Liver (tissue), 3 donors: ENCODE results near the gene CHMP1B.

Source experiments
- EGR1 ChIP-seq, 2 donors: IDR thresholded peaks; 2 replicates each; pipeline ENCODE4 v1.6.1; 2016 to 2018; ENCODE audit warnings: antibody characterized with exemption in 2 of 2, low read depth in 2 of 2
- GABPA ChIP-seq, 2 donors: IDR thresholded peaks in 1 of 2; conservative IDR thresholded peaks in 1 of 2; 2 replicates each; pipeline ENCODE4 v1.6.1; 2016; ENCODE audit warnings: antibody characterized with exemption in 2 of 2, mild to moderate bottlenecking in 1 of 2, moderate library complexity in 1 of 2
- JUND ChIP-seq, 2 donors: IDR thresholded peaks; 2 replicates each; pipeline ENCODE4 v1.6.1; 2016; ENCODE audit warnings: antibody characterized with exemption in 2 of 2
- NR2F2 ChIP-seq: IDR thresholded peaks from 2 replicates; pipeline ENCODE4 v1.6.1; 2016; ENCODE audit warnings: antibody characterized with exemption
- RAD21 ChIP-seq, 2 donors: IDR thresholded peaks; 2 replicates each; pipeline ENCODE4 v1.6.1; 2016; ENCODE audit warnings: antibody characterized with exemption in 2 of 2, mild to moderate bottlenecking in 2 of 2
- RXRA ChIP-seq, 2 donors: IDR thresholded peaks; 2 replicates each; pipeline ENCODE4 v1.6.1; 2017 to 2018; ENCODE audit warnings: antibody characterized with exemption in 2 of 2, mild to moderate bottlenecking in 1 of 2
- SP1 ChIP-seq: IDR thresholded peaks from 2 replicates; pipeline ENCODE4 v1.6.1; 2018; ENCODE audit warnings: antibody characterized with exemption, mild to moderate bottlenecking
- TAF1 ChIP-seq: conservative IDR thresholded peaks from 2 replicates; pipeline ENCODE4 v1.6.1; 2016; ENCODE audit warnings: antibody characterized with exemption, mild to moderate bottlenecking
- TF ChIP-seq, protein P1 (sequence below): IDR thresholded peaks from 2 replicates; pipeline ENCODE4 v1.6.1; 2016; ENCODE audit warnings: antibody characterized with exemption
- TF ChIP-seq, protein P2 (sequence below): fragments of 150-350 bp; IDR thresholded peaks from 2 replicates; pipeline ENCODE4 v1.5.1; 2017; ENCODE audit warnings: improper control_type of control experiment, low read depth, low read length; ENCODE audit not compliant: missing input control
- TF ChIP-seq, protein P3 (sequence below): IDR thresholded peaks from 2 replicates; pipeline ENCODE4 v1.6.1; 2016; ENCODE audit warnings: antibody characterized with exemption, mild to moderate bottlenecking
- TF ChIP-seq, protein P4 (sequence below): IDR thresholded peaks from 2 replicates; pipeline ENCODE4 v1.6.1; 2016; ENCODE audit warnings: antibody characterized with exemption
- donor health status: healthy.
- donor health status: healthy.

DNA sequence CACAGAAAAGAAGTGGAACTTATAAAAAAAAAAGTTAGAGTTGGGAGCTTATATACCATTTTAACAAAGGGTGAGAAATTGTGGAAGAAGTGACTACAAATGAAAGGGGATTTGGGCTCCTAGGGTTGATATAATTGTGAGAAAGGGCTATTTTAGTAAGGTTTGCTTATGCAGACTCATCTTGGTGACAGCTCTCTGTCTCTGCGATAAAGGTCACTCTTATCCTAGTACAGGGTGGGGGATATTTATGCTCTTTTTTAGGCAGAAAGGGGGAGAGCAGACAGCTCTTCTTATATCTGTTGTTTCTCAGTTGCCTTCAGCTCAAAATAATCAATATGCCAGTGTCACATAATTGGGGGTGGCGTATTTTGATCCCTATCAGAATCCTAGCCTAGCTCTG is 31.3 kb upstream of the CHMP1B start:
- TF ChIP-seq, protein P1, sequence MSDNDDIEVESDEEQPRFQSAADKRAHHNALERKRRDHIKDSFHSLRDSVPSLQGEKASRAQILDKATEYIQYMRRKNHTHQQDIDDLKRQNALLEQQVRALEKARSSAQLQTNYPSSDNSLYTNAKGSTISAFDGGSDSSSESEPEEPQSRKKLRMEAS: no peak
- TF ChIP-seq GABPA (IDR thresholded peaks at IDR 0.05 in 1 of 2, conservative IDR thresholded peaks at IDR 0.05 in 1 of 2): no peak
- TF ChIP-seq, protein P2, sequence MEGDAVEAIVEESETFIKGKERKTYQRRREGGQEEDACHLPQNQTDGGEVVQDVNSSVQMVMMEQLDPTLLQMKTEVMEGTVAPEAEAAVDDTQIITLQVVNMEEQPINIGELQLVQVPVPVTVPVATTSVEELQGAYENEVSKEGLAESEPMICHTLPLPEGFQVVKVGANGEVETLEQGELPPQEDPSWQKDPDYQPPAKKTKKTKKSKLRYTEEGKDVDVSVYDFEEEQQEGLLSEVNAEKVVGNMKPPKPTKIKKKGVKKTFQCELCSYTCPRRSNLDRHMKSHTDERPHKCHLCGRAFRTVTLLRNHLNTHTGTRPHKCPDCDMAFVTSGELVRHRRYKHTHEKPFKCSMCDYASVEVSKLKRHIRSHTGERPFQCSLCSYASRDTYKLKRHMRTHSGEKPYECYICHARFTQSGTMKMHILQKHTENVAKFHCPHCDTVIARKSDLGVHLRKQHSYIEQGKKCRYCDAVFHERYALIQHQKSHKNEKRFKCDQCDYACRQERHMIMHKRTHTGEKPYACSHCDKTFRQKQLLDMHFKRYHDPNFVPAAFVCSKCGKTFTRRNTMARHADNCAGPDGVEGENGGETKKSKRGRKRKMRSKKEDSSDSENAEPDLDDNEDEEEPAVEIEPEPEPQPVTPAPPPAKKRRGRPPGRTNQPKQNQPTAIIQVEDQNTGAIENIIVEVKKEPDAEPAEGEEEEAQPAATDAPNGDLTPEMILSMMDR: no peak
- TF ChIP-seq TAF1: no peak
- TF ChIP-seq, protein P3, sequence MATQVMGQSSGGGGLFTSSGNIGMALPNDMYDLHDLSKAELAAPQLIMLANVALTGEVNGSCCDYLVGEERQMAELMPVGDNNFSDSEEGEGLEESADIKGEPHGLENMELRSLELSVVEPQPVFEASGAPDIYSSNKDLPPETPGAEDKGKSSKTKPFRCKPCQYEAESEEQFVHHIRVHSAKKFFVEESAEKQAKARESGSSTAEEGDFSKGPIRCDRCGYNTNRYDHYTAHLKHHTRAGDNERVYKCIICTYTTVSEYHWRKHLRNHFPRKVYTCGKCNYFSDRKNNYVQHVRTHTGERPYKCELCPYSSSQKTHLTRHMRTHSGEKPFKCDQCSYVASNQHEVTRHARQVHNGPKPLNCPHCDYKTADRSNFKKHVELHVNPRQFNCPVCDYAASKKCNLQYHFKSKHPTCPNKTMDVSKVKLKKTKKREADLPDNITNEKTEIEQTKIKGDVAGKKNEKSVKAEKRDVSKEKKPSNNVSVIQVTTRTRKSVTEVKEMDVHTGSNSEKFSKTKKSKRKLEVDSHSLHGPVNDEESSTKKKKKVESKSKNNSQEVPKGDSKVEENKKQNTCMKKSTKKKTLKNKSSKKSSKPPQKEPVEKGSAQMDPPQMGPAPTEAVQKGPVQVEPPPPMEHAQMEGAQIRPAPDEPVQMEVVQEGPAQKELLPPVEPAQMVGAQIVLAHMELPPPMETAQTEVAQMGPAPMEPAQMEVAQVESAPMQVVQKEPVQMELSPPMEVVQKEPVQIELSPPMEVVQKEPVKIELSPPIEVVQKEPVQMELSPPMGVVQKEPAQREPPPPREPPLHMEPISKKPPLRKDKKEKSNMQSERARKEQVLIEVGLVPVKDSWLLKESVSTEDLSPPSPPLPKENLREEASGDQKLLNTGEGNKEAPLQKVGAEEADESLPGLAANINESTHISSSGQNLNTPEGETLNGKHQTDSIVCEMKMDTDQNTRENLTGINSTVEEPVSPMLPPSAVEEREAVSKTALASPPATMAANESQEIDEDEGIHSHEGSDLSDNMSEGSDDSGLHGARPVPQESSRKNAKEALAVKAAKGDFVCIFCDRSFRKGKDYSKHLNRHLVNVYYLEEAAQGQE: no peak
- no peak for TF ChIP-seq RAD21 (IDR thresholded peaks at IDR 0.05)
- no peak for TF ChIP-seq SP1
- TF ChIP-seq RXRA (IDR thresholded peaks at IDR 0.05): no peak
- TF ChIP-seq JUND (IDR thresholded peaks at IDR 0.05): no peak
- no peak for TF ChIP-seq NR2F2
- no peak for TF ChIP-seq EGR1 (IDR thresholded peaks at IDR 0.05; ENCODE audit: low read depth in 2 of 2)
- TF ChIP-seq, protein P4, sequence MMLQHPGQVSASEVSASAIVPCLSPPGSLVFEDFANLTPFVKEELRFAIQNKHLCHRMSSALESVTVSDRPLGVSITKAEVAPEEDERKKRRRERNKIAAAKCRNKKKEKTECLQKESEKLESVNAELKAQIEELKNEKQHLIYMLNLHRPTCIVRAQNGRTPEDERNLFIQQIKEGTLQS: no peak
